Kidney epithelial cell (primary cell): ENCODE data around the gene FAM25G. TPM values are rescaled to one million over a fixed set of nuclear protein-coding genes. Genes with fewer than 3 reads are reported as not detected.
A peak's percentile ranks its signal among the peaks of the same experiment; 100 is the strongest.
"Not testable (repeated sequence)": the region's sequence is repeated elsewhere in the genome, so short reads cannot be mapped to it uniquely, and the experiment has no call there.

Source experiments
- DNase-seq: peaks from one replicate; pipeline ENCODE4 v3.0.0-alpha.2; 2010; ENCODE audit warnings: low read depth
- H3K27me3 ChIP-seq: 2 replicates; pipeline ENCODE4 v1.6.0; 2011; ENCODE audit warnings: low read length; ENCODE audit not compliant: control insufficient read depth, insufficient read depth
- H3K36me3 ChIP-seq: 2 replicates; pipeline ENCODE4 v1.5.1; 2011; ENCODE audit warnings: low read length; ENCODE audit not compliant: control insufficient read depth, insufficient read depth
- H3K4me3 ChIP-seq: 2 replicates; pipeline ENCODE4 v1.5.1; 2011; ENCODE audit warnings: low read depth, mild to moderate bottlenecking, control low read depth, low read length
- total RNA-seq: library from RNA; depleted of rRNA; stranded (reverse); fragments of >200 nt; gene quantifications from 2 replicates; pipeline ENCODE4 v1.2.3, GENCODE V29; 2015
- TF ChIP-seq, protein P1 (sequence below): IDR thresholded peaks from 2 replicates; pipeline ENCODE4 v1.5.1; 2011; ENCODE audit warnings: mild to moderate bottlenecking, moderate library complexity, low read length, control low read depth, inconsistent platforms; ENCODE audit not compliant: insufficient read depth, poor library complexity, severe bottlenecking

The FAM25G gene
- total RNA-seq, 1 donor from 2014 or later: 3.2 TPM

DNA sequence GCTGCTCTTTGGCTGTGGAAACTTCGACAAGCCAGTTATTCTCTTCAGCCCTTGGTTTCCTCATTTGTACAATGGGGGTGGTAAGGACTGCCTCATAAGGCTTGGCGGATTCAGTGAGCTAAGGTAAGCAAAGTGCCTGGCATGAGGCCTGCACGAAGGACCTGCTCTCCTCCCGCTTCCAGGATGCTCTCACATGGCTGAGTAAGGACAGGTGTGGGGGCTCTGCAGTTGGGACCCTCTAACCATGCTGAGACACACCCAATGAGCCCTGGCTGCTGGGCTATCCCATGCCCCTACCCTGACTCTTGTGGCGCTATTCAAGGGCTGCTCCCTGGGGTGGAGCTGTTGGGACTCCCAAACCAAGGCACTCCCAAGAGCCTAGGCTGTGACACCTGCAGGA lies 16.4 kb downstream of the FAM25G start:
- H3K27me3 ChIP-seq, H3K36me3 ChIP-seq, DNase-seq, H3K4me3 ChIP-seq: not testable (repeated sequence)

DNA sequence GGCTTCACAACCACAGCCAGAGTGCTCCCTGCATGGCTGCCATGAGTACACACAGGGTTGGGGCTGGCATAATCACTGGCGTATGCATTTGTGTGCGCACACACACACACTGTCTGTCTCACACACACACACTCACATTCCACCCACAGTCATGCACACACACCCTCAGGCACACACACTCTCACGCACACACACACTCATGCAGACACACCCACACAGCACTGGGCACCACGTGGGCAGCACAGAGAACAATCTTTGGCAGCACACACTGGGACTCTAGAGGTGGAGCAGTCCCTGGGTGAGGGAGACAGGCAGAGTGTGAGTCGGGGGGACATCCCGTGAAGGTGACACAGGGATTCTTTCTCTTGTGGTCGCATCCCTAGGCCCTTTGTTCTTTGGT lies 18.0 kb downstream of the FAM25G start:
- not testable (repeated sequence) for H3K4me3 ChIP-seq, DNase-seq, H3K27me3 ChIP-seq, H3K36me3 ChIP-seq

DNA sequence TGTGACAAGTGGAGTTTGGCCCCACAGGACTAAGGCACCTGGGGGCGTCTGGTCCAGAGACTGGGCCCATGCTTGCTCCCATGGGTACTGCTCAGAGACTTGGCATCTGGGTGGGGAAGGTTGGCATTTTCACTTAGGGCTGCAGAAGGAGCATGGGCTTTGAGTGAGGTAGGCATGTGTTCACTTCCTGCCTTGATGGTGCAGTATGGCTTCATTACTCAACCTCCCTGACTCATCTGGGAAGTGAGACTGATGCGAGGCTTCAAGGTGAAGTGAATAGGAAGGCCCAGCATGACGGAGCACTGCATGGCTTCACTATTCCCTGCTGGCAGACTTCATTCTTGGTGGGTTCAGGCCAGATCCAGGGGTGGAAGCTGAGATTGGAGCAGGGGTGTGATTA lies 18.9 kb downstream of the FAM25G start:
- not testable (repeated sequence) for DNase-seq, H3K27me3 ChIP-seq, H3K36me3 ChIP-seq, H3K4me3 ChIP-seq

DNA sequence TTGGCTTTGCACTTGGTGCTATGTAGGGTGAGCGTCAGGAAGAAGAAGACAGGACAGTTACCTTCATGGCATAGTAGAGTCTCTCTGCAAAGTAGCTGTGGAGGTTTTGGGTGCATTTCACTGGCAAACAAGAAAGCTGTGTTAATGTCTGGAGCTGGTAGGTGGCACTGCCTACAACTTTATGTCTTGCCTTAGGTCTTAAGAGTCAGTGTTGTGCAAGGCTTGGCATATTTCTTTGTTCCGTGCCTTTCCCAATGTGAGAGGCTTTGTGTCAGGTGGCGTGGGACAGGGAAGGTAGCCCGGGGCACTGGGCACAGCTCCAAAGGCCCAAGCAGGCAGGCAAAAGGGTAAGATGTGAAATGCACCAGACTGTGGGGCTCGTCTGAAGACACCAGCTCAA lies 19.4 kb downstream of the FAM25G start:
- not testable (repeated sequence) for H3K4me3 ChIP-seq, H3K27me3 ChIP-seq, DNase-seq, H3K36me3 ChIP-seq

DNA sequence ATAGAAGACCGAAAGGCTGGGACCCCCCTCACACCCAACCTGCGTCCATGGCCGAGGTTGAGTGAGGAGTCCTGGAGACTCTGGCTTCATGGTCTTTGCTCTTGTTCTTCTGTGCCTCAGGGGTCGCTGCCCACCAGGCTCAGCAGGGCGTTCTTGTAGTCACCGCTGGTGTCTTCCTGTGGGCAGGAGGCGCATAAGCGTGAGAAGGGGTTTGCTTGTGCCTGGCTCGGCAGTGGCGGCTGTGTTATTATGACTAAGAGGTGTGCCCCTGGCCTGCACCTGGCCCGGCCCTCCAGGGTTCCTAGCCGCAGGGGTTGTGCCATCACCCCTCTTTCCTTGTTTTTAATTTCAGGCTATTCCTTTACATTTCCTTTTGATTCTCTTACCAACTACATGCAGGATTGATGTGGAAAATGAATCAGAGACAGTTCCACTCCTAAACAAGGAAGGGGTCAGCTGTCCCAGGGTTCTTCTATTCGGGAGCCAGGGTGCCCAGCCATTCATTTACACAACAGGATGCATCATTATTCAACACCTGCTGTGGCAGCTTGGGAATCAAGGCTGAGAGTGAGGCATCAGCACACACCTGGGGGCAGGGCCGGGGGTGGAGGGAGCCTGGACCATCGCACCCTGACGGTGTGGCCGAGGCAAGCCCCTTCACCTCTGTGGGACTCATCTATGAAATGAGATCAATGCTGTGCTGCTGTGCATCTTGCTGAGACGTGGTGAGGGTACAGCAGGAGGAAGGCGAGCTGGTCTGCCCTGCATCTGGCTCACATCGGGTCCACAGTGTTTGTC lies 22.6 kb downstream of the FAM25G start:
- not testable (repeated sequence) for DNase-seq, H3K36me3 ChIP-seq, H3K27me3 ChIP-seq, H3K4me3 ChIP-seq

DNA sequence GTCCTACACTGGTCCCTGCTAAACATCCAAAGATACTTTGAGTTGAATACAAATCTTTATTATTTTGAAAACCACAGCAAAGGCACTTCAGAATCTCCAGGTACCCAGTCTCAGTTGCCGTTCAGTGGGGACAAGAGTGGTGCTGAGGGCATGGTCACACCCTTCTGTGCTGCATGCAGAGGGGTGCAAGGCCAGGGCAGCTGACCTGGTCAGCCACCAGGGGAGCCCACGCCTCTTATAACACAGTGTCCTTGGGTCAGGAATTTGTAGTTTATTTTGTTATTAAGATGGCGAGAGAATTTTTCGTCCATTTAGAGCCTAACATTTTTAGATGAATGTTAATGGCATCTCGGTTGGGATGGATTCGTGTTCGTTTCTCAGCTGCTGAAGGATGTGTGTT lies 23.5 kb downstream of the FAM25G start:
- H3K4me3 ChIP-seq, H3K27me3 ChIP-seq, H3K36me3 ChIP-seq, DNase-seq: not testable (repeated sequence)

DNA sequence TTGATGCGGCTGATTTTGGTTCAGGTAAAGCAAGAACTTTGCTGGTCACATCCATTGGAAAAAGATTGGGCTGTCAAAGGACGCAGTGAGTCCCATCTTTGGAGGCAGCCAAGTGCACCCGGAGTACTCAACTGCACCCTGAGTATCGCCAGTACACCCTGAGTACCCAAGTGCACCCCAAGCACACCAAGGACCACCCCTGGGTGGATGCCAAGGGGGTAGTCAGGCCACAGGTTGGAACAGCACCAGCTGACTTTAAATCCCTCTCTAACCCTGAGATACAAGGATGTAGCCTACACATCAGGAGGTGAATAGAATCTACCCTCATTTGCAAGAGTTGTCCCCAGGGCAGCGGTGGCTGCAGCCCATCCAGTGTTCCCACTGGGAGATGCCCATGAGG lies 24.0 kb downstream of the FAM25G start:
- H3K4me3 ChIP-seq, H3K27me3 ChIP-seq, DNase-seq, H3K36me3 ChIP-seq: not testable (repeated sequence)

DNA sequence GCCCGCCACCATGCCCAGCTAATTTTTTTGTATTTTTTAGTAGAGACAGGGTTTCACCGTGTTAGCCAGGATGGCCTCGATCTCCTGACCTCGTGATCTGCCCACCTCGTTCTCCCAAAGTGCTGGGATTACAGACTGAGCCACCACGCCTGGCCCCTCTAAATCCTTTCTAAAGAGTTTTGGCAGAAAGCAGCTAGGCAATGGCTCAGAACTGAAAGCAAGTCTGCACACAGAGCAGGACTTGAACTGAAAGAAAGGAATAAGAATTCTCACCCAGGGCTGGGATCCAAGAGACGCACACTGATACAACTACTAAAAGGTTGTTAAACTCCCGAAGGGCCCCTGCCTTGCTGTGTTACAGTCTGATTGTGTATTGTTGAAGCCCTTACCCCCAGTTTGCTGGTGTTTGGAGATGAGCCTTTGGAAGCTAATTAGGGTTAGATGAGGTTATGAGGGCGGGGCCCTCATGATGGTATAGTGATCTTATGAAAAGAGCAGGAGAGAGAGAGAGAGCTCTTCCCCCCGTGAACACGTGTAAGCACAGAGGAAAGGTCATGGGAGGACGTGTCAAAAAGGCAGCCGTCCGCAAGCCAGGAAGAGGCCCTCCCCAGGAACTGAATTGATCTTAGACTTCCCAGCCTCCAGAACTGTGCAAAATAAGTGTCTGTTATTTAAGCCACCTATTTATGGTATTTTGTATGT lies 26.1 kb downstream of the FAM25G start:
- H3K27me3 ChIP-seq, H3K36me3 ChIP-seq, H3K4me3 ChIP-seq, DNase-seq: not testable (repeated sequence)

DNA sequence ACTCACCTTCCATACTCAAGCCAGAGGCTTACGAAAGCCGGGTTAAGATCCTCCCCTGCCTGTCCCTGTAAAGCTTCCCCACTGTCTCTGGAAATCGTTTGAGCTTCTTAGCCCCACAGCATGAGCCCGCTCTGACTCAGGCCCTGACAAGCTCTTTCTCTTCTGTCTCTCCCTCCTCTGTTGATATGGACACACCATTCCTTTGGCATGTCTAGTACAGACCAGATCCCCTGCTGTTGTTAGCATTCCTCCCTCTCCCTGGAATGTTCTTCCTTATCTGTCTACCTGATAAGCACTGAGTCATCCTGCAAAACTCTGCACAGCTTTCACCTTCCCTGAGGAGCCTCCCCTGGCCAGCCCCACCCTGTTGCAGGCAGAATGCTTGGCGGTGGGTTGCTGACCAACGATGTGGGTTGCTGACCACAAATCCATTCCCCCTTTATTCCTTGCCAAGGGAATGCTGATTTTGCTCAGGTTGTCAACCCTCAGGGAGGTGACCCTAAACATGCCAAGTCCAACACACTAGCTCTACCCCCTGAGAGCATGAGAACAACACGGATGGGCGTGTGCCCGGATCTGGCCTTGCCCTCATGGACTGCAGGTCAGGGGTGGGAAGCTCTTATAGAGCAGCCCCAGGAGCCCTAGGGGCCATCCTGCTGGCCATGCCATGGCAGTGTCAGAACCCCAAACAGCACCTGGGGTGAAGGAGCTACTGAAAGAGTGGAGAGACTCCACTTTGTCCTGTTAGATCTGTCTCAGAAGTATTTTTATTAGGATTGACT lies 28.7 kb downstream of the FAM25G start:
- not testable (repeated sequence) for H3K36me3 ChIP-seq, H3K4me3 ChIP-seq, DNase-seq, H3K27me3 ChIP-seq

DNA sequence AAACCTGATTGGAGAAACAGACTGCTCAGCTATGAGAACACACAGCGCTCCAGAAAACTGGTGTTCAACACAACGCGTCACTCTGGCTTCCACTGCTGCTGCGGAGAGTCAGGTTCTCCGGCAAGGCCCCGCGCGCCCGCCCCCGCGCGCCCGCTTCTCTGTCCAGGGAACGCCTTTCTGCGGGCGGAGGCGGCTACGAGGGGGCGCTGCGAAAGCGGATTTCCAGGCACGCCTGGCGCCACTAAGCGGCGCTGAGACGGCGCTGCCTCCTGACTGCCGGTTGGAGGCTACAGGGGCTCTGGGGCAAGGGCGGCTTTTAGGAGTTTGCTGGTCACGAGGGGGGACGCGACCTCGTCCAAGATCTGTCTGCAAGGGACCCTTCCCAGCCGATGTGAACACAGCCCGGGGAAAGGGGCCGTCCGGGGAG lies 30.2 kb downstream of the FAM25G start:
- not testable (repeated sequence) for H3K27me3 ChIP-seq, H3K36me3 ChIP-seq, DNase-seq
- TF ChIP-seq, protein P1, sequence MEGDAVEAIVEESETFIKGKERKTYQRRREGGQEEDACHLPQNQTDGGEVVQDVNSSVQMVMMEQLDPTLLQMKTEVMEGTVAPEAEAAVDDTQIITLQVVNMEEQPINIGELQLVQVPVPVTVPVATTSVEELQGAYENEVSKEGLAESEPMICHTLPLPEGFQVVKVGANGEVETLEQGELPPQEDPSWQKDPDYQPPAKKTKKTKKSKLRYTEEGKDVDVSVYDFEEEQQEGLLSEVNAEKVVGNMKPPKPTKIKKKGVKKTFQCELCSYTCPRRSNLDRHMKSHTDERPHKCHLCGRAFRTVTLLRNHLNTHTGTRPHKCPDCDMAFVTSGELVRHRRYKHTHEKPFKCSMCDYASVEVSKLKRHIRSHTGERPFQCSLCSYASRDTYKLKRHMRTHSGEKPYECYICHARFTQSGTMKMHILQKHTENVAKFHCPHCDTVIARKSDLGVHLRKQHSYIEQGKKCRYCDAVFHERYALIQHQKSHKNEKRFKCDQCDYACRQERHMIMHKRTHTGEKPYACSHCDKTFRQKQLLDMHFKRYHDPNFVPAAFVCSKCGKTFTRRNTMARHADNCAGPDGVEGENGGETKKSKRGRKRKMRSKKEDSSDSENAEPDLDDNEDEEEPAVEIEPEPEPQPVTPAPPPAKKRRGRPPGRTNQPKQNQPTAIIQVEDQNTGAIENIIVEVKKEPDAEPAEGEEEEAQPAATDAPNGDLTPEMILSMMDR: peak; percentile 30
- peak overlapping the region; percentile 7 for H3K4me3 ChIP-seq
